Lower lobe of right lung (tissue), 2 donors: ENCODE results near the gene ZC2HC1C. TPM values are rescaled to one million over a fixed set of nuclear protein-coding genes. Genes with fewer than 3 reads are reported as not detected.
"Not testable (repeated sequence)": the region's sequence is repeated elsewhere in the genome, so short reads cannot be mapped to it uniquely, and the experiment has no call there.

Experiments
- ATAC-seq, 2 donors: fragments of 200-7000 bp; cut with Tn5 transposase; one replicate each; pipeline ENCODE4 v1.9.1; 2020 to 2022; ENCODE audit warnings: mild to moderate bottlenecking in 2 of 2, moderate library complexity in 2 of 2
- DNase-seq: peaks from one replicate; pipeline ENCODE4 v3.0.0-alpha.2; 2020
- H3K27ac ChIP-seq: fragments of 200-600 bp; one replicate; pipeline ENCODE4 v1.8.0; 2022
- H3K27me3 ChIP-seq: fragments of 200-600 bp; one replicate; pipeline ENCODE4 v1.8.0; 2022; ENCODE audit warnings: low read depth
- H3K36me3 ChIP-seq: fragments of 200-600 bp; one replicate; pipeline ENCODE4 v1.8.0; 2022; ENCODE audit warnings: mild to moderate bottlenecking
- H3K4me1 ChIP-seq: fragments of 200-600 bp; one replicate; pipeline ENCODE4 v1.8.0; 2022
- H3K4me3 ChIP-seq: fragments of 200-600 bp; one replicate; pipeline ENCODE4 v1.8.0; 2022; ENCODE audit warnings: mild to moderate bottlenecking
- H3K9me3 ChIP-seq: fragments of 200-600 bp; one replicate; pipeline ENCODE4 v1.8.0; 2022
- intact Hi-C: fragments of 100-400 bp; cut with DNase I; formaldehyde crosslinking; loops from one replicate; pipeline ENCODE4 v1.11.0; 2022
- total RNA-seq: library from RNA; stranded (reverse); fragmentation: NEBNext Ultra II Directional; extraction: Animal tissue kit (Norgen Biotek cat#: 25700); gene quantifications from one replicate; pipeline ENCODE4 v1.2.1, GENCODE V29; 2021
- TF ChIP-seq, protein P1 (sequence below): fragments of 200-600 bp; IDR thresholded peaks from one replicate; pipeline ENCODE4 v1.8.0; 2022; ENCODE audit warnings: antibody characterized with exemption, mild to moderate bottlenecking
- donor health status: DM: no; HTN: yes; CAD: no; lungs with severe emphysema.

ZC2HC1C gene
- total RNA-seq, 1 donor from 2014 or later: 4.7 TPM

DNA sequence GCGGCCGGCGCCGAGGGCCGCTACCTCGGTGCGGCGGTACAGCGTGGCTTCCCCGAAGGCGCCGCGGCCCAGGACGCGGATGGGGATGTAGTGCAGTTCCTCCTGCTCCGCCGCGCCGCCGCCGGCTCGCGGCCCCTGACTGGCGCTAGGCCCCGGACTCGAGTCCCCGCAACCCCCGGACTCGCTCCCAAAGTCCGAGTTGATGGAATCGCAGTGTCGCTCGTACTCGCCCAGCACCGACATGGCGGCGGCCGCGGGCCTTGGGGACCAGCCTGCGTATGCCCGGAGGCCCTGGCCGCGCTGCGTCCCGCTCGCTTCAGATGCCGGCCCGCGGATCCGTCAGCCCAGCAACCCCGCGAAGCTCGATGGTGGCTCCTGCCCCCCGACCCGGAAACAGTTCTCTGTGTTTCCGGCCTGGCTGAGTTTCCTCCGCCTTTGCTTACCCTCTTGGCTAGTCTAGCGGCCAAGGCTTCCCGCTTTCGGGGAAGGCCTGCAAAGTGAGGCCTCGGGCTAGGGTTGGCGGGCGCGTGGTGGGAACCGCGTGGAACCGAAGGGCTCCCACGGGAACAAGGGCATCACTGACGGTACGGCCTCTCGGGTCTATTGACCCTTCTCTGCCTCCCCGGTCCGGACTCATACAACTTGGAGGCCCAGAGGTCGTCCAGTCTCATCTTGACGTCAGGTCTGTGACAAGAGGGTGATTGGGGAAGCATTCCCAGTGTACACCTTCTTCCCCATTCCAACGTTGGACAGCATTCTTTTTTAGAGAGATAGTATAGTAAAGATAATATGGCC, 57.4 kb downstream of the ZC2HC1C start, which contains the start of gene NEK9:
Gene NEK9, minus strand, starts transcription at position 370 of the 795 bp plus-strand sequence. Its CDS starts 127 bp downstream, at position 243.
- H3K9me3 ChIP-seq: no peaks in the 10 kb centered on the region
- DNase-seq: peak; percentile 93
- peak; percentile 96 to 98 for ATAC-seq
- H3K27ac ChIP-seq: peak within 1 kb of the TSS; percentile 99
- intact Hi-C loops: no loop called here
- TF ChIP-seq, protein P1, sequence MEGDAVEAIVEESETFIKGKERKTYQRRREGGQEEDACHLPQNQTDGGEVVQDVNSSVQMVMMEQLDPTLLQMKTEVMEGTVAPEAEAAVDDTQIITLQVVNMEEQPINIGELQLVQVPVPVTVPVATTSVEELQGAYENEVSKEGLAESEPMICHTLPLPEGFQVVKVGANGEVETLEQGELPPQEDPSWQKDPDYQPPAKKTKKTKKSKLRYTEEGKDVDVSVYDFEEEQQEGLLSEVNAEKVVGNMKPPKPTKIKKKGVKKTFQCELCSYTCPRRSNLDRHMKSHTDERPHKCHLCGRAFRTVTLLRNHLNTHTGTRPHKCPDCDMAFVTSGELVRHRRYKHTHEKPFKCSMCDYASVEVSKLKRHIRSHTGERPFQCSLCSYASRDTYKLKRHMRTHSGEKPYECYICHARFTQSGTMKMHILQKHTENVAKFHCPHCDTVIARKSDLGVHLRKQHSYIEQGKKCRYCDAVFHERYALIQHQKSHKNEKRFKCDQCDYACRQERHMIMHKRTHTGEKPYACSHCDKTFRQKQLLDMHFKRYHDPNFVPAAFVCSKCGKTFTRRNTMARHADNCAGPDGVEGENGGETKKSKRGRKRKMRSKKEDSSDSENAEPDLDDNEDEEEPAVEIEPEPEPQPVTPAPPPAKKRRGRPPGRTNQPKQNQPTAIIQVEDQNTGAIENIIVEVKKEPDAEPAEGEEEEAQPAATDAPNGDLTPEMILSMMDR: no peak
- H3K4me1 ChIP-seq: peaks cover 47% of the 10 kb centered on the region
- peaks cover 11% of the 10 kb centered on the region for H3K36me3 ChIP-seq
- peak within 1 kb of the TSS; percentile 94 for H3K4me3 ChIP-seq
- H3K27me3 ChIP-seq: no peaks in the 10 kb centered on the region

- intact Hi-C loops, H3K27me3 ChIP-seq, H3K9me3 ChIP-seq, DNase-seq: not testable (repeated sequence)
- peak; percentile 15 to 44 for ATAC-seq
- Histone ChIP-seq H3K27ac (peak overlapping the region; percentile 99), H3K4me3 (peak overlapping the region; percentile 94), H3K4me1 (peaks cover 47% of the 10 kb centered on the region), H3K36me3 (peaks cover 15% of the 10 kb centered on the region)
Measured at GRCh38 chr14:75127474-75127820, 58.0 kb downstream of the ZC2HC1C start.

- H3K36me3 ChIP-seq: peaks cover 21% of the 10 kb centered on the region
- DNase-seq (no peak), ATAC-seq (no peak)
- peaks cover 53% of the 10 kb centered on the region for H3K4me1 ChIP-seq
- TF ChIP-seq, protein P1: no peak
- peak overlapping the region; percentile 99 for H3K27ac ChIP-seq
- no peaks in the 10 kb centered on the region for H3K9me3 ChIP-seq
- peak overlapping the region; percentile 94 for H3K4me3 ChIP-seq
- intact Hi-C loops: no loop called here
- no peaks in the 10 kb centered on the region for H3K27me3 ChIP-seq
Measured at GRCh38 chr14:75127903-75128595, 58.6 kb downstream of the ZC2HC1C start.

DNA sequence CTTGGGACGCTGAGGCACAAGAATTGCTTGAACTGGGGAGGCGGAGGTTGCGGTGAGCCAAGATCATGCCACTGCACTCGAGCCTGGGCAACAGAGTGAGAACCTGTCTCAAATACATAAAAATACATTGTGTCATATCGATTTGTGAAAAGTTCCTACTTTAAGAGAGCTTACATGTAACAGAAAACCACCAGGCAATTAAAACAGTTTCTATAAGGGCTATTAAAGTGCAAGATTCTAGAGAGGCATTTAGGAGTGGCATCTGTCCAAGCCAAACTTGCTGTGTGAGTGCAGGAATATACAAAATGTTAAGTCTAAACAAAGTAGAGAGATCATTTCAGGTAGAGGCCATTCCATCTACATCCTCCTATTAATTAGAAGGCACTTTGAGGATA, 59.2 kb downstream of the ZC2HC1C start:
- ATAC-seq (no peak), DNase-seq (no peak)
- TF ChIP-seq, protein P1: no peak
- H3K36me3 ChIP-seq: peaks cover 26% of the 10 kb centered on the region
- intact Hi-C loops: no loop called here
- H3K9me3 ChIP-seq: no peaks in the 10 kb centered on the region
- H3K27ac ChIP-seq: no peak overlapping the region
- H3K4me1 ChIP-seq: peaks cover 58% of the 10 kb centered on the region
- no peak overlapping the region for H3K4me3 ChIP-seq
- no peaks in the 10 kb centered on the region for H3K27me3 ChIP-seq

Other genes with a start within 250 kb of the ZC2HC1C start
- 0.12 TPM for gene PROX2, start 193.5 kb upstream of the ZC2HC1C start, total RNA-seq
- 82.7 TPM for gene DLST, start 187.7 kb upstream of the ZC2HC1C start, total RNA-seq
- gene RPS6KL1, start 146.4 kb upstream of the ZC2HC1C start, total RNA-seq: 2.0 TPM
- 3.0 TPM for gene PGF, start 114.0 kb upstream of the ZC2HC1C start, total RNA-seq
- gene EIF2B2, start 66.7 kb upstream of the ZC2HC1C start, total RNA-seq: 30.4 TPM
- 27.2 TPM for gene MLH3, start 18.2 kb upstream of the ZC2HC1C start, total RNA-seq
- 19.7 TPM for gene ACYP1, start 5.6 kb upstream of the ZC2HC1C start, total RNA-seq
- 97.7 TPM for gene NEK9, start 57.4 kb downstream of the ZC2HC1C start, total RNA-seq
- gene TMED10, start 107.0 kb downstream of the ZC2HC1C start, total RNA-seq: 286 TPM
- gene FOS, start 209.2 kb downstream of the ZC2HC1C start, total RNA-seq: 302 TPM